Suprapubic skin (tissue), 4 donors: Measurements from ENCODE around the gene INTS11.

Experiments
- CTCF ChIP-seq, 2 donors: fragments of 200-600 bp in 1 of 2; fragments of 450-650 bp in 1 of 2; sonication (generic) in 1 of 2; IDR thresholded peaks; one replicate each; pipeline ENCODE4 v1.5.1; 2016 to 2019; ENCODE audit warnings: antibody characterized with exemption in 2 of 2, mild to moderate bottlenecking in 1 of 2, moderate library complexity in 1 of 2
- POLR2A ChIP-seq, 2 donors: fragments of 450-650 bp; IDR thresholded peaks; one replicate each; pipeline ENCODE4 v1.6.1; 2017; ENCODE audit warnings: antibody characterized with exemption in 2 of 2, mild to moderate bottlenecking in 2 of 2, moderate library complexity in 2 of 2
- POLR2AphosphoS5 ChIP-seq, 3 donors: sonication (generic); formaldehyde crosslinking; IDR thresholded peaks; one replicate each; pipeline ENCODE4 v1.6.1; 2017; ENCODE audit warnings: antibody characterized with exemption in 3 of 3

GRCh38 chr1:1318131-1318652, 6.3 kb downstream of the INTS11 start:
- no peak for TF ChIP-seq CTCF (IDR thresholded peaks at IDR 0.05)
- no peak for TF ChIP-seq POLR2A (IDR thresholded peaks at IDR 0.05)
- TF ChIP-seq POLR2AphosphoS5 (IDR thresholded peaks at IDR 0.05): no peak
